SK-N-MC (cell line): Measurements from ENCODE around the gene SLC30A2.

Experiments used
- EZH2 ChIP-seq: fragments of 200-600 bp; sonication (generic); IDR thresholded peaks from one replicate; pipeline ENCODE4 v1.6.1; 2017; ENCODE audit warnings: antibody characterized with exemption
- FOXP2 ChIP-seq: optimal IDR thresholded peaks from 2 replicates; pipeline ENCODE3; 2011; ENCODE audit warnings: mild to moderate bottlenecking, moderate library complexity; ENCODE audit not compliant: insufficient read depth; ENCODE audit errors: extremely low read length, control extremely low read depth
- POLR2AphosphoS5 ChIP-seq: IDR thresholded peaks from 2 replicates; pipeline ENCODE4 v1.6.1; 2012; ENCODE audit warnings: mild to moderate bottlenecking, low read depth, low read length, borderline replicate concordance

- no peak for TF ChIP-seq EZH2
- no peak for TF ChIP-seq POLR2AphosphoS5
- no peak for TF ChIP-seq FOXP2
Observed at GRCh38 chr1:26020941-26021646, 24.8 kb downstream of the SLC30A2 start.
